GM12872 (cell line): Measurements from ENCODE around the gene CHDH.

Experiments used
- TF ChIP-seq, protein P1 (sequence below): IDR thresholded peaks from 3 replicates; pipeline ENCODE4 v1.5.1; 2011; ENCODE audit warnings: low read depth, mild to moderate bottlenecking, low read length, moderate library complexity; ENCODE audit not compliant: insufficient read depth

Gene CHDH

DNA sequence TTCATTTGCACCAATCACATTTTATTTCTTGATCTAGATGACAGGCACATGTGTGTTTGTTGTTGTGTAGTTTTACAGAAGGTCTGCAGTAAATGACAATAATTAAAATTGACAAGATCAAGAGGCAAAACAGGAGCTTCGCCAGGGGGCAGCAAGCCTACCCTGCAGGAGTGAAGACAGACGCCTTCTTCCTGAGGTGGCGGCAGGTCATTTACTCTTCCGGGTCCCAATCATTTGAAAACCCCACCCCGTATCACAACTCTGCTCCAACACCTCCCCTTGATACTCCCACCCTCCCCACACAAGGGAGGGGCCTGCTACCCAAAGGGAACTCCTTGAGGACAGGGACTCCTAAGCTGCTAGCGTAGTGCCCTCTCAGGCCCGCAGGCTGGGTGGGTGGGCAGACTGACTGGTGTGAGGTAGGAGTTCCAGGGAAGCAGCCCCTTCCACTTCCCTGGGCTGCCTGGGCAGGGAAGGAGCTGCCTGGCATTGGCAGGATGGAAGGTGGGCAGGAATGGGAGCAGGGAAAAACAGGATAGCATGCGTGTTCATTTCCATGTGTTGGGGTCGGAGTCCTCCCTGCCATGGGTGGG lies 13.1 kb downstream of the CHDH start:
- TF ChIP-seq, protein P1, sequence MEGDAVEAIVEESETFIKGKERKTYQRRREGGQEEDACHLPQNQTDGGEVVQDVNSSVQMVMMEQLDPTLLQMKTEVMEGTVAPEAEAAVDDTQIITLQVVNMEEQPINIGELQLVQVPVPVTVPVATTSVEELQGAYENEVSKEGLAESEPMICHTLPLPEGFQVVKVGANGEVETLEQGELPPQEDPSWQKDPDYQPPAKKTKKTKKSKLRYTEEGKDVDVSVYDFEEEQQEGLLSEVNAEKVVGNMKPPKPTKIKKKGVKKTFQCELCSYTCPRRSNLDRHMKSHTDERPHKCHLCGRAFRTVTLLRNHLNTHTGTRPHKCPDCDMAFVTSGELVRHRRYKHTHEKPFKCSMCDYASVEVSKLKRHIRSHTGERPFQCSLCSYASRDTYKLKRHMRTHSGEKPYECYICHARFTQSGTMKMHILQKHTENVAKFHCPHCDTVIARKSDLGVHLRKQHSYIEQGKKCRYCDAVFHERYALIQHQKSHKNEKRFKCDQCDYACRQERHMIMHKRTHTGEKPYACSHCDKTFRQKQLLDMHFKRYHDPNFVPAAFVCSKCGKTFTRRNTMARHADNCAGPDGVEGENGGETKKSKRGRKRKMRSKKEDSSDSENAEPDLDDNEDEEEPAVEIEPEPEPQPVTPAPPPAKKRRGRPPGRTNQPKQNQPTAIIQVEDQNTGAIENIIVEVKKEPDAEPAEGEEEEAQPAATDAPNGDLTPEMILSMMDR = no peak

DNA sequence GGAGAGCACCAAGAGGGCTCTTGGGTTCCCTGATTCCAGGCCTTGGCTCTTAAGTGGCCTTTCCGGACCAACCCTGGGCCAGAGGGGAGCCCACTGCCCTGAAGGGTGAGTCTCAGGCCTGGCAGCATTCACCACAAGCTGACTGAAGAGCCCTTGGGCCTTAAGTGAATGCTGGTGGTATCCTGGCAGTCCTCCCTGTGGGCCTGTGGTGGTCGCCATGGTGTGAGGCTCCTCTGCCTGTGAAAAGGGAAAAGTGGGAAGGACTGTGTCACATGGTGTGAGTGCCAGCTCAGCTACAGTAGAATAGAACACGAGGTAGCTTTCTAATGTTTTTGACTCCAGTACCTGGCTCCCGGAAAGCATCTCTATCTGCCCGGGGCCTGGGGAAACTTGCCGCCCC lies 15.3 kb downstream of the CHDH start:
- TF ChIP-seq, protein P1 = no peak

DNA sequence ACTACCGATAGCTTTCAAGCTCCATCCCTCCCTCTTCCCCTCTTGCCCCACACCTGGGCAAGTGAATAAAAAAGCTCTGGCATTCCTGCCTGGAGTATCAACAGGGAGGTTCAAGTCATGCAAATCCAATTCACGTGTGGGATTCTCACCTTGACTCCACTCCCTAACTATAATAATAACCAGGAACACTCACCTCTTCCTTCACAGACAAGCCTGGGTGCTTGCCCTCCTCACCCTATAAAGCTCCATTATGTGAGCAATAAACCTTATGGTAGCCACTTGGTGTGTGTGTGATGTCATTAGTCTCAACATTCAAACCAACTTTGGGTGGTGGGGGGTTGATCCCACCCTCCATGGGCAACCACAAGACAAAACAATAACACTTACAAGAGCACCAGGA lies 16.6 kb downstream of the CHDH start:
- TF ChIP-seq, protein P1 = no peak

DNA sequence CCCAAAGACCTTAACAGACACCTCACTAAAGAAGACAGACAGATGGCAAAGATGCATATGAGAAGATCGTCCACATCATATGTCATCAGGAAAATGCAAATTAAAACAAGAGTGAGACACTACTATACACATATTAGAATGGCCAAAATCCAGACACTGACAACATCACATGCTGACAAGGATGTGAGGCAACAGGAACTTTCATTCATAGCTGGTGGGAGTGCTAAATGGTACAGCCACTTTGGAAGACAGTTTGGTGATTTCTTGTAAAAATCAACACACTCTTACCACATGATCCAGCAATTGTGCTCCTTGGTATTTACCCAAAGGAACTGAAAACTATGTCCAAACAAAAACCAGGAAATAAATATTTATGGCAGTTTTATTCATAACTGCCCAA lies 17.6 kb downstream of the CHDH start:
- TF ChIP-seq, protein P1 = no peak

DNA sequence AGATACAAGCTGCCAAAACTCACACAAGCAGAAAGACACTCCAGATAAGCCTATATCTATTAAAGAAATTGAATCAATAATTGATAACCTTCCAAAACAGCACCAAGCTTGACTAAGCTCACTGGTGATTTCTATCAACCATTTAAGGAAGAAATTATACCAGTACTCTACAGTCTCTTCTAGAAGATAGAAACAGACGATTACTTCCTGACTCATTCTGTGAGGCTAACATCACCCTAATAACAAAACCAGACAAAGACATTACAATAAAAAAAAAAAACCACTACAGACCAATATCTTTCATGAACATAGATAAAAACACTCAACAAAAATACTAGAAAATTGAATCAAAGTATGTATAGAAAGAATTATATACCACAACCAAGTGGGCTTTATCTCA lies 20.2 kb downstream of the CHDH start:
- TF ChIP-seq, protein P1 = no peak

DNA sequence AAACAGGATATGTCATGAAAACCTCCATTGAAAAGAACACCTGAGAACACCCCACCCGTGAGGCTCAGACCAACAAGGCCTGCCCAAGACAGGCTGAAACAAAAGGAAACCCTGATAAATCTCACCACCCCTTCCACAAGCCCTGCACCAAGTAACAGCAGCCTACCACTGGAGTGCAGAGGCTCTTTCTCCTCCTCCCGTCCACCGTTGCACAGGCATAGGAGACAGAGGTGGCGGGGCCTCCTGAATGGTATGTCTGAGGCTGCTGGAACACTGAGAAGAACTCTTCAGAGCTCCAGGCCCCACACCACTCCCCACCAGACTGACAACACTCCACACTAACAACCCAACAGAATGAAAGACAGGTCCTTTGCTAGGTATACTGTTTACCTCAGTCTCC lies 21.4 kb downstream of the CHDH start:
- TF ChIP-seq, protein P1 = no peak

DNA sequence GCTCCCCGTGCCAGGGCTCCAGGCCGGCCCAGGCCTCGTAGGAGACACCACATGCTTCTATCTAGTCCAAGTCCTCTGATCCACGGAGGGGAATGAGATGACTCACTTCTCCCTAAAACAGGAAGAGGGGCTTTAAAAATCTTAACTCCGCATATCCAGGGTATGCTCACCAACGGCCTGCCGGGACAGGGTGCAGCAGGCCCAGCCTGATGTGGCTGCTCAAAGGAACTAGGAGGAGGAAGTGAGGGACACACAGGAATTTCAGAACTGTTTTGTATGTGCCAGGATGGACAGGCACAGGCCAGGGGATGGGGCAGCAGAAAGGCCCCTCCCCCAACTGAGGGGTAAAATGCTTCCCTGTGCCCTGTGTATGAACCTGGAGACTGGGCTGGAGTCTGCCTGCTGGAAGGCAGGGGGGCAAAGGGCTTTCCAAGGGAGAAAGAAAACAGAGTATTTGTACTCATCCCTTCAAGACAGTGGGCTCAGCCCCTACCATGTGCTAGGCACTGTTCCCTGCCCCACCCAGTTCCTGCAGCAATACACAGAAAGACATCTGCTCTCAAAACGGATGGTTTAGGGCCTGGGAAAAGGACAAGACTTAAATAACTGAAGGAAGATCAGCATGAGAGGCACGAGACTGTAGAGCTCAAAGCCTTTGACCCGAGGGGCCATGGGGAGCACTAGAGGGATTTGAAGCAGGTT lies 22.1 kb downstream of the CHDH start:
- TF ChIP-seq, protein P1 = no peak
